Stimulated activated CD4-positive, alpha-beta T cell treated with anti-CD3 and anti-CD28 coated beads, Interleukin-1b, Interleukin-23, amount 100 ng/mL, for 24 hours (primary cell): ENCODE results near the gene TMEM25.
A peak's percentile ranks its signal among the peaks of the same experiment; 100 is the strongest.
"Not testable (repeated sequence)": the region's sequence is repeated elsewhere in the genome, so short reads cannot be mapped to it uniquely, and the experiment has no call there.

Source experiments
- DNase-seq, 4 experiments: peaks; one replicate each; pipeline ENCODE4 v3.0.0-alpha.2; 2020; ENCODE audit warnings: low read depth in 4 of 4, low spot score in 1 of 4

The TMEM25 gene

DNA sequence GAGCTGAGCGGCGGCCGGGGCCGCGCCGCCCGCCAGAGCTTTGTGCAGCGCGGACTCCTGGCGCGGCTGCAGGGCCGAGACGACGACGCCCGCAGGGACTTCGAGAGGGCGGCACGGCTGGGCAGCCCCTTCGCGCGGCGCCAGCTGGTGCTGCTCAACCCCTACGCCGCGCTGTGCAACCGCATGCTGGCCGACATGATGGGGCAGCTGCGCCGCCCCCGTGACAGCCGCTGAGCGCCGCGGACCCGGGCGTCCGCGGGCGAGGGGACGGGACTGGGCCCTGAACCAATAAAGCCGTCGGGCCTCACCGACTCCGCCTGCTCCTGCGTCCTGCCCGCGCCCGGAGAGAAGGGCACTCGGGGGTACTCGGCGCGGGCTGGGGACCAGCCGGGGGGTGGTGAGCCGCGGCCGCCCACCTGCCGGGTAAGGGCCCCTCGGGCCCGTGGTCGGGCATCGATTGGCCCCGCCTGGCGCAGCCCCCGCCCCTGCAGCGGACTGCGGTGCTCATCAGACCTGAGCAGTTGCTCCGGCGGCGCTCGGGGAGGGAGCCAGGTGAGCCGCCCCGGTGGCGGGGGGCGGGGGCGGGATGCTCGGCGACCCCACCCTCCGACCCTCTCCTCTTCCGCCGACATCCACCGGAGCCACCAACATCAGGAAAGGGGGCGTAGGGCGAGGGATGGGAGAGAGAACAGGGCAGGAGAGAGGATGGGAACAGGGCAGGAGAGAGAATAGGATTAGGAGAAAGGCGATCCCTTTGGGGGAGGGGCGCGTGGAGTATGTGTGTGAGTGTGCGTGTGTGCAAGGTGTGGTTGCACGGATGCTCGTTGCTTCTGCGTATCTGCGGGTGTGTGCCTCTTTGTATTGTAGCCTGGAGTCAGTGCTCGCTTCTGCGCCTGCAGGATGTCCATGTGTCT, at the start of gene TMEM25:
TMEM25 (plus strand) TSS at position 510 of the 914 bp plus-strand sequence. CDS start 610 bp downstream, outside the sequence.
- peak; percentile 45 to 75 (median 60) for DNase-seq

DNA sequence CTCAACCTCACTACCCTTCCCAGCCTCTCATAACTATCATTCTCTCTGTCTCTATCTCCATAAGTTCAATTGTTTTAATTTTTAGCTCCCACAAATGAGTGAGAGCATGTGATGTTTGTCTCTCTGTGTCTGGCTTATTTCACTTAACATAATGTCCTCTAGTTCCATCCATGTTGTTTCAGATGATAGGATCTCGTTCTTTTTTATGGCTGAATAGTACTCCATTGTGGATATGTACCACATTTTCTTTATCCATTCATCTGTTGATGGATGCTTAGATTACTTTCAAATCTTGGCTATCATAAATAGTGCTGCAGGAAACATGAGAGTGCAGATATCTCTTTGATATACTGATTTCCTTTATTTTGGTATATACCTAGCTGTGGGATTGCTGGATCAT, 49.8 kb upstream of the TMEM25 start:
- DNase-seq = not testable (repeated sequence)

DNA sequence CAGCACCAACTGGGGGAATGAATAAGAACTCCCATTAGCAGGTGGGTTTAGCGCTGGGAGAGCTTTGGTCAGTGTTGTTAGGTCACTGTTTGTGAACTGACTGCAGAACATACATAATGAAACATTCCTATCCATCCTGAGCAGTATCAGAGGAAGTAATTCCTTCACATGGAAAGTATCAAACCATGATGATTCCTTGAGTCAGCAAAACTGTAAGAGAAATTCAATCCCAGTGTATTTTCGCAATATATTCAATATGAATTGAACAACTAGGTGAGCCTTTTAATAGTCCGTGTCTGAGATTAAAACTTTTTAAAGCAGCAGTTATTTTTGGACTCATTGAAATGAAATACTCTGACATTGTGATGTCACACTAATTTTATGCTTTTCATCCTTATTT, 46.6 kb upstream of the TMEM25 start:
- DNase-seq = no peak

DNA sequence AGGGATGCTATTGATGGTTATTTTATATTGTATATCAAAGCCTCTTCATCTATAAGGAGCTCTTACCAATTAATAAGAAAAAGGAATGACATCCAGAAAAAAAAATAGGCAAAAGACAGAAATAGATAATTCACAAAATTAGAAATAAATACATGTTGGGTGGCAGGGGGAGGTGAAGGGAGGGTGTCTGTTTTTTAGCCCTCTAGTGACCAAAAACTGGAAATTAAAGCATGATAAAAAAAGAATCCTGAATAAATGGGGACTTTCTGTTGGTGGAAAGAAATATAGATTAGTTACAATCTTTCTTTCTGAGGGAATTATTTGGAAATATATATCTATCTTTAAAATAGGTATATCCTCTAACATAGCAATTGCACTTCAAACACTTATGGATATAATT, 45.7 kb upstream of the TMEM25 start:
- no peak for DNase-seq

DNA sequence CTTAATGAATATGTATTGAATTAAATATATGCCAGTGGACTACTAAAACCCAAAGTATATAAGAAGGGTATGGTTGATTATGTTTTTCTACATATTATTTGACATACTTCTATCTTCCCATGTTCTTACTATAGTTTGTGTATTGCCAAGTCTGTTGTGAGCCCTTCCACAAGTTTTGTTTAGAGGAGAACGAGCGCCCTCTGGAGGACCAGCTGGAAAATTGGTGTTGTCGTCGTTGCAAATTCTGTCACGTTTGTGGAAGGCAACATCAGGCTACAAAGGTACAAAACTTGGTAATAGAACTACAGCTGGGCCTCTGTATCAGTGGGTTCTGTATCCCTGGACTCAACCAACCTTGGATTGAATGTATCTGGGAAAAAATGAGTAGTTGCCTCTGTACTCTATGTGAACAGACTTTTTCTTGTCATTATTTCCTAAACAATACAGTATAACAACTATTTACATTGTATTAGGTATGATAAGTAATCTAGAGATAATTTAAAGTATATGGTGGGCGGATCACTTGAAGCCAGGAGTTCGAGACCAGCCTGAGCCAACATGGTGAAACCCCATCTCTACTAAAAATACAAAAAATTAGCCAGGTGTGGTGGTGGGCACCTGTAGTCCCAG, 42.4 kb upstream of the TMEM25 start:
- peak; percentile 57 to 69 (median 63) for DNase-seq

DNA sequence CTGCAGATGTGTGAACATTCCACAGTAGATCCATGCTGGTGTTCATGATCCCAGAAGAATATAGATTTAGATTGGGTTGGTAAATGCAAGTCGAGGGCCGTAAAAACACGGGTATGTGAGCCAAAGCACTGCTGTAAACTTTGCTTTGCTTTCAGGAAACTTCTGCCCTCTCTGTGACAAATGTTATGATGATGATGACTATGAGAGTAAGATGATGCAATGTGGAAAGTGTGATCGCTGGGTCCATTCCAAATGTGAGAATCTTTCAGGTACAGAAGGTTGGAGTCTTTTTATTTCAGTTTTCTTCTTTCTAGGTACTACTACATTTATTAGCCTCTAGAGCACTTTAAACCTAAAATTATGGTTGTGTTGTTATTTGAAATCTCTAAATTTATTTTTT, 40.0 kb upstream of the TMEM25 start:
- no peak for DNase-seq

DNA sequence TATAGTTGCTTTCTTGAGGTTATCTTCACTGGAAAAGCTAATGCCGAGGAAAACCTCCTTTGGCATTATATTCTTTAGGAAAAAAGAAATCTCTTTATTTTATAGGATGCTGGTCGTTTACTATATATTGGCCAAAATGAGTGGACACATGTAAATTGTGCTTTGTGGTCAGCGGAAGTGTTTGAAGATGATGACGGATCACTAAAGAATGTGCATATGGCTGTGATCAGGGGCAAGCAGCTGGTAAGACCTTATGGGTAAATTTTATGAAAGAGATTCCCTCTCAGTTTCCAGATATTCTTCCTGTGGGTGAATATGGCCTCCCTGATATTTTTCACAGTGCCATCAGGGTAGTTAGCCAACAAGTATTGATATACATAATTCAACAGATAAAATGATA, 33.2 kb upstream of the TMEM25 start:
- DNase-seq = no peak

DNA sequence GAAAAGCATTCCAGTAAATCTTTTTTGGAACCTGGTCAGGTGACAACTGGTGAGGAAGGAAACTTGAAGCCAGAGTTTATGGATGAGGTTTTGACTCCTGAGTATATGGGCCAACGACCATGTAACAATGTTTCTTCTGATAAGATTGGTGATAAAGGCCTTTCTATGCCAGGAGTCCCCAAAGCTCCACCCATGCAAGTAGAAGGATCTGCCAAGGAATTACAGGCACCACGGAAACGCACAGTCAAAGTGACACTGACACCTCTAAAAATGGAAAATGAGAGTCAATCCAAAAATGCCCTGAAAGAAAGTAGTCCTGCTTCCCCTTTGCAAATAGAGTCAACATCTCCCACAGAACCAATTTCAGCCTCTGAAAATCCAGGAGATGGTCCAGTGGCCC, 27.8 kb upstream of the TMEM25 start:
- DNase-seq = no peak

DNA sequence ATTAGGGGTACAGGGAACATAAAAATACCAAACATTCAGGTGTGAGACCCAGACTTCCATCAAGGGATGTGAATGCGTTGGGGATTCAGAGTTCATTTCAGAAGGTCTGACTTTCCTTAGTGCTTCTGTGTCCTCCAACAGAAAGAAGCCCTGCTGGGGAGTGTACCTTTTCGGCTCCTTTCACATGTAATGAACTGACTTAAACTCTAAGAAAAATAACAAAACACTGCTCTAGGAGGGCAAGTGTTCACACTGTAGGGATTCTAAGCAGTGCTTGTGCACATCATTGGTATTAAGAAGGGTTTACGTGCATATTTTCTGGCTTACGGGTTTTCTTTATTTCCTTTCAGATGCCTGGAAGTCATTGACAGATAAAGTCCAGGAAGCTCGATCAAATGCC, 19.4 kb upstream of the TMEM25 start:
- no peak for DNase-seq

DNA sequence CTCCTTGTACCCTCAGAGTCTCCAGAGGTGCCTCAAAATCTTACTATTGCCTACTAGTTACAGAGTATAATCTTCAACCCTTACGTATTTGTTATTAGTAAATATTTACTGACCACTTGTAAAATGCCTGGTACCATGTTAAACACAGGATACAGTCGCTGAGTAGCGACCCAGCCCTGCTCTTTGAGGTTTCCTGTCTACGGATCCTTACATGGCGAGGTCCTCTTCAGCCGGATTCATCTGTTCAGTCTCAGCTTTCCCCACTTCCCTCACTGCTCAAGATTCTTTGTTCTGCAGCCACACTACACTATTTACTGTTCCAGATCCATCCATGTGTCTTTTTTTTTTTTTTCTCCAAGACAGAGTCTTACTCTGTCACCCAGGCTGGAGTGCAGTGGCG, 16.9 kb upstream of the TMEM25 start:
- DNase-seq = no peak

DNA sequence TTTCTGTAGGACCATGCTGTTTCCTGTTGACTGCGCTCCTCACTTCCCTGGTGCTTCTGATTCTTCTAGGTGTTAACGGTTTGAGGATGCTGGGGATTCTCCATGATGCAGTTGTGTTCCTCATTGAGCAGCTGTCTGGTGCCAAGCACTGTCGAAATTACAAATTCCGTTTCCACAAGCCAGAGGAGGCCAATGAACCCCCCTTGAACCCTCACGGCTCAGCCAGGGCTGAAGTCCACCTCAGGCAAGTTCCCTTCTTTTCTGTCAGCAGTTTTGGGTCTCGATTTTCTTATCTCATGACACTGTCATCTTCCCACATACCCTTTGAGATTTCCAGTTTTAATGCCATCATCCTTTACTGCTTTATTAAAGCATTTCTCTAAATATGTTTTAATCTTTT, 11.4 kb upstream of the TMEM25 start:
- no peak for DNase-seq

DNA sequence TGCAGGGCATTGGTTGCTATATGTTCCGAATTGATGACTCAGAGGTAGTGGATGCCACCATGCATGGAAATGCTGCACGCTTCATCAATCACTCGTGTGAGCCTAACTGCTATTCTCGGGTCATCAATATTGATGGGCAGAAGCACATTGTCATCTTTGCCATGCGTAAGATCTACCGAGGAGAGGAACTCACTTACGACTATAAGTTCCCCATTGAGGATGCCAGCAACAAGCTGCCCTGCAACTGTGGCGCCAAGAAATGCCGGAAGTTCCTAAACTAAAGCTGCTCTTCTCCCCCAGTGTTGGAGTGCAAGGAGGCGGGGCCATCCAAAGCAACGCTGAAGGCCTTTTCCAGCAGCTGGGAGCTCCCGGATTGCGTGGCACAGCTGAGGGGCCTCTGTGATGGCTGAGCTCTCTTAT, 9.1 kb upstream of the TMEM25 start:
- DNase-seq = no peak

DNA sequence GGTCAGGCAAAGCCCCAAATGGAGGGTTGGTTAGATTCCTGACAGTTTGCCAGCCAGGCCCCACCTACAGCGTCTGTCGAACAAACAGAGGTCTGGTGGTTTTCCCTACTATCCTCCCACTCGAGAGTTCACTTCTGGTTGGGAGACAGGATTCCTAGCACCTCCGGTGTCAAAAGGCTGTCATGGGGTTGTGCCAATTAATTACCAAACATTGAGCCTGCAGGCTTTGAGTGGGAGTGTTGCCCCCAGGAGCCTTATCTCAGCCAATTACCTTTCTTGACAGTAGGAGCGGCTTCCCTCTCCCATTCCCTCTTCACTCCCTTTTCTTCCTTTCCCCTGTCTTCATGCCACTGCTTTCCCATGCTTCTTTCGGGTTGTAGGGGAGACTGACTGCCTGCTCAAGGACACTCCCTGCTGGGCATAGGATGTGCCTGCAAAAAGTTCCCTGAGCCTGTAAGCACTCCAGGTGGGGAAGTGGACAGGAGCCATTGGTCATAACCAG, 8.4 kb upstream of the TMEM25 start:
- DNase-seq = no peak

DNA sequence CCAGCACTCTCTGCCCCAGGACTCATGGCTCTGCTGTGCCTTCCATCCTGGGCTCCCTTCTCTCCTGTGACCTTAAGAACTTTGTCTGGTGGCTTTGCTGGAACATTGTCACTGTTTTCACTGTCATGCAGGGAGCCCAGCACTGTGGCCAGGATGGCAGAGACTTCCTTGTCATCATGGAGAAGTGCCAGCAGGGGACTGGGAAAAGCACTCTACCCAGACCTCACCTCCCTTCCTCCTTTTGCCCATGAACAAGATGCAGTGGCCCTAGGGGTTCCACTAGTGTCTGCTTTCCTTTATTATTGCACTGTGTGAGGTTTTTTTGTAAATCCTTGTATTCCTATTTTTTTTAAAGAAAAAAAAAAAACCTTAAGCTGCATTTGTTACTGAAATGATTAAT, 6.6 kb upstream of the TMEM25 start:
- DNase-seq = no peak

DNA sequence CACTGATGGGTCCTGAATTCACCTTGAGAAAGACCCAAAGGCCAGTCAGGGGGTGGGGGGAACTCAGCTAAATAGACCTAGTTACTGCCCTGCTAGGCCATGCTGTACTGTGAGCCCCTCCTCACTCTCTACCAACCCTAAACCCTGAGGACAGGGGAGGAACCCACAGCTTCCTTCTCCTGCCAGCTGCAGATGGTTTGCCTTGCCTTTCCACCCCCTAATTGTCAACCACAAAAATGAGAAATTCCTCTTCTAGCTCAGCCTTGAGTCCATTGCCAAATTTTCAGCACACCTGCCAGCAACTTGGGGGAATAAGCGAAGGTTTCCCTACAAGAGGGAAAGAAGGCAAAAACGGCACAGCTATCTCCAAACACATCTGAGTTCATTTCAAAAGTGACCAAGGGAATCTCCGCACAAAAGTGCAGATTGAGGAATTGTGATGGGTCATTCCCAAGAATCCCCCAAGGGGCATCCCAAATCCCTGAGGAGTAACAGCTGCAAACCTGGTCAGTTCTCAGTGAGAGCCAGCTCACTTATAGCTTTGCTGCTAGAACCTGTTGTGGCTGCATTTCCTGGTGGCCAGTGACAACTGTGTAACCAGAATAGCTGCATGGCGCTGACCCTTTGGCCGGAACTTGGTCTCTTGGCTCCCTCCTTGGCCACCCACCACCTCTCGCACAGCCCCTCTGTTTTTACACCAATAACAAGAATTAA, 6.1 kb upstream of the TMEM25 start:
- no peak for DNase-seq

DNA sequence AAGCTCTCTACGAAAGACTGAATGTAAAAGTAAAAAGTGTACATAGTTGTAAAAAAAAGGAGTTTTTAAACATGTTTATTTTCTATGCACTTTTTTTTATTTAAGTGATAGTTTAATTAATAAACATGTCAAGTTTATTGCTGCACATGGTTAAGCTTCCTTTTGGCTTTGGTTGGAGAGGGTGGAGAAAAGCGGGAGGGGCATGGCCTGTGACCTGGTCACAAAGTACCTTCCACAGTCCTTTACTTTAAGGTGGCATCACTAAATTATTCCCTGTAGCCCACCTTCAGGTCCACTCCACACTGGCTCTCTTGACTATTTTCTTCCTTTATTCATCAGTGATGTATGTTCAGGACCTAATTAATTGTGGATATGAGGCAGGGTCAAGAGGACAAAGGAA, 4.3 kb upstream of the TMEM25 start:
- no peak for DNase-seq

DNA sequence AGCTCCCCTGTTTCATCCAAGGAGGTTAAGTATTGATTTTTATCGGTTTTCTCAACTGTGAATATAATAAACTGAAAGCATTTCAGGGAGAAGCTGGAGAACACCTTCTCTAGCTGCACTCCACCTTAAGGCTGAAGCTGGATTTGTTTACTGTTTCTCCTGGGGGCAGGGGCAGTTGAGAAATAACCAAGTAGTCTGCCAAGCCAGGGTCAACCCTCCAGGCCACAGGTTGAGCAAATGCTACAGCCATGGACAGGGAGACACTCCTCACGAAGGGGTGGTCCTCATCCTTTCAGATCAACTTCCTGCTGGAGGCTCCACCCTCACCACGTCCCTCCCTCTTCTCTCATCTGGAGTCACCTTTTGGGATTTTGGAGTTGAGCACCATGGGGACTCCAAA, 3.9 kb upstream of the TMEM25 start, which contains the start of gene TTC36:
TTC36 (plus strand) TSS at position 366 of the 400 bp plus-strand sequence; CDS start at position 387, 21 bp downstream.
- DNase-seq = no peak

DNA sequence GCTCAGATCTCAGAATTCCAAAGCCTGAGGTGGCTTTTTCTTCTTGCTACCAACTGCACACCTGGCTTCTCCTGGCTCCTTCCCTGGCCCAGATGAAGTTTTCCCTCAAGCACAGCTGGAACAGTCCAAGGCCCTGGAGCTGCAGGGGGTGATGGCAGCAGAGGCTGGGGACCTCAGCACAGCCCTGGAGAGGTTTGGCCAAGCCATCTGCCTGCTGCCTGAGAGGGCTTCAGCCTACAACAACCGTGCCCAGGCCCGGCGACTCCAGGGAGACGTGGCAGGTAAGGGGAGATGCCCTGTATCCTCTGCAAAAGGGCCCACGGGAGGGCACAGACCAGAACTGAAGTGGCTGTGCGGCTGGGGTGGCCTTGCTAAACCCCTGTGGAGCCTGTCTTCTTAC, 2.5 kb upstream of the TMEM25 start:
- no peak for DNase-seq

DNA sequence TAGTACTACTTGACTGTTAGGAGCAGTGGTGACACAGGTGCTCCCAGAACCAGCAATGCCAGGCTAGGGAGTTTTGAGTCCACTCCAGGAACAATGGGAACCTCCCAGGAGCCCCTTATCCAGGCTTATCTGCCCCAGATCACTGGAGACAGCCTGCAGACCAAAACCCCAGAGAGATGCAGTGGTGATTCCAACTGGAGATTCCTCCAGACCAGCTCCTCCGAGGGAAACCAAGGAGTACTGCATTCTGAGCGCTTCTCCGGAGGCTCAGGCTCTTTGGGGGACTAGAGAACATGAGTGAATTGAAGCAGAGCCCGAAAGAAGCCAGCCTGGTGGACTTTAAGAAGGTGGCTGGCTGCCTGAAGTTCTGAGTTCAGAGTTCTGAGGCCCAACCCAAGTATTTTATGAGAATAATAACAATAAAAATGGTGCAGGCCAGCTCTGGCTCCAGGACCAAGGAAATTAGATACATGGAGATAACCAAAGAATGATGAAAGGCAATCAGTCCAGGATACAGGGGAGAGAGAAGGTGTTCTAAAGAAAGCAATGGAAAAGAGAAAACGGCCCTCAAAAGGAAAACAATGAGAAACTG, 1.3 kb upstream of the TMEM25 start:
- no peak for DNase-seq

DNA sequence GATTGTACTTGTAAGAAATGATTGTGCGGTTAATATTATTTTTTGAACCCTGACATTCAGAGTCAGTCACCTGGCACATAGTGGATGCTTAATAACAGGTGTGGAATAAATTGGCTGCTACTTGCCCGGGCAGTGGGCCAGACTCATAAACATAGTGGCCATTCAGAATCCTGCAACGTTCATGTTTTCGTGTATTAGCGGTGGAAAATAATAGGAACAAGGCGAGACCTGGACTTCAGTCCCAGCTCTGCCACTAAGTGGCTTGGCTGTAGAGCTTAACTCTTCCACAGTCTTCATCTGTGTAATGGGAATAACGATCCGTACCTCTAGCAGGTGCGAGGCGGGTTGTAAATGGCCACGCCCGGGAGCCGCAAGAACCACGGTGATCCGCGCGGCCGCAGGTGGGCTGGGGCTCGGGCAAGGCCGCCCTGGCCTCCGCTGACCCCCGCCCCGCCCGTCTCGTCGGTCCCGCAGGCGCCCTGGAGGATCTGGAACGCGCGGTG, 761 bp upstream of the TMEM25 start:
- DNase-seq = no peak

DNA sequence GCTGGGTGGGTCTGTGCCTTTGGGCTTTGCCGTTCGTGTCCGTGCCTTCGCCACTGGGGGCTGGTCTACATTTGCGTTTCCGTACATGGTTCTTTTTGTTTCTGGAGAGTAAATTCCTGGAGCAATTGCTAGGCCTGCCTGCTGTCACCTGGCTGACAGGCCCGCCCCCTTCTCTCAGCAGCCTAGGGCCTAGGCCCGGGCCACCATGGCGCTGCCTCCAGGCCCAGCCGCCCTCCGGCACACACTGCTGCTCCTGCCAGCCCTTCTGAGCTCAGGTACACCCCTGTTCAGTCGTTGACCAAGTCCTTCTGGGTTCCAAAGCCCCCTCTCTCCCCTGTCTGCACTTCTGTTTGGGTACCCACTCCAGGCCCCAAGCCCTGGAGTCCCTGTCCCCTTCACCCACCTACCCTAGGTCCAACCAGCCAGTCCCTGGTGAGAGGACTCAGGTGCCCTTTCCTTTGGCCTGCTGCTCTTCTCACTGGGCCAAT, 649 bp downstream of the TMEM25 start:
- no peak for DNase-seq
